Neuronal stem cell (in vitro differentiated cells): ENCODE data around the gene BIVM.
A peak's percentile ranks its signal among the peaks of the same experiment; 100 is the strongest.

Source experiments
- DNase-seq: peaks from one replicate; pipeline ENCODE4 v3.0.0-alpha.2; 2013; ENCODE audit warnings: low spot score
- H2AFZ ChIP-seq: one replicate; pipeline ENCODE4 v1.6.1; 2013; ENCODE audit warnings: mild to moderate bottlenecking, low read length, inconsistent platforms
- H2AK5ac ChIP-seq: 2 replicates; pipeline ENCODE4 v1.6.1; 2013; ENCODE audit warnings: low read depth, mild to moderate bottlenecking, inconsistent platforms, low read length, moderate library complexity, mixed read lengths
- H2BK120ac ChIP-seq: 2 replicates; pipeline ENCODE4 v1.6.1; 2013; ENCODE audit warnings: low read depth, mild to moderate bottlenecking, inconsistent platforms, low read length, moderate library complexity, mixed read lengths
- H2BK12ac ChIP-seq: one replicate; pipeline ENCODE4 v1.6.1; 2013; ENCODE audit warnings: low read length, inconsistent platforms
- H2BK15ac ChIP-seq: 2 replicates; pipeline ENCODE4 v1.6.1; 2013; ENCODE audit warnings: mild to moderate bottlenecking, low read length, inconsistent platforms, mixed read lengths
- H2BK5ac ChIP-seq: one replicate; pipeline ENCODE4 v1.6.1; 2013; ENCODE audit warnings: inconsistent platforms, mild to moderate bottlenecking, low read length, moderate library complexity
- H3K14ac ChIP-seq: one replicate; pipeline ENCODE4 v1.6.1; 2013; ENCODE audit warnings: low read length, inconsistent platforms
- H3K18ac ChIP-seq: 2 replicates; pipeline ENCODE4 v1.6.1; 2013; ENCODE audit warnings: low read length, inconsistent platforms
- H3K23ac ChIP-seq: 2 replicates; pipeline ENCODE4 v1.6.1; 2013; ENCODE audit warnings: low read depth, mild to moderate bottlenecking, mixed read lengths, low read length, inconsistent platforms; ENCODE audit not compliant: poor library complexity
- H3K27ac ChIP-seq: replicated peaks from 3 replicates; pipeline ENCODE4 v1.5.1; 2013; ENCODE audit warnings: low read length, inconsistent platforms
- H3K27me3 ChIP-seq, 3 experiments: 2 replicates each; pipeline ENCODE4 v1.6.1; 2013; ENCODE audit warnings: low read length in 3 of 3, mild to moderate bottlenecking in 2 of 3, inconsistent platforms in 1 of 3, low read depth in 1 of 3, mixed read lengths in 1 of 3, moderate library complexity in 1 of 3; ENCODE audit not compliant: control insufficient read depth in 3 of 3, insufficient read depth in 3 of 3
- H3K36me3 ChIP-seq, 2 donors: replicated peaks in 1 of 2; 2 replicates each; pipeline ENCODE4 v1.6.1; 2013; ENCODE audit warnings: low read length in 2 of 2; ENCODE audit not compliant: control insufficient read depth in 2 of 2, insufficient read depth in 2 of 2
- H3K4ac ChIP-seq: 2 replicates; pipeline ENCODE4 v1.6.1; 2013; ENCODE audit warnings: inconsistent platforms, mild to moderate bottlenecking, low read length, moderate library complexity
- H3K4me1 ChIP-seq, 2 donors: 1 replicate in 1 of 2; 2 replicates in 1 of 2; pipeline ENCODE4 v1.6.1; 2013; ENCODE audit warnings: low read length in 2 of 2, low read depth in 1 of 2; ENCODE audit not compliant: control insufficient read depth in 2 of 2, insufficient read depth in 1 of 2
- H3K4me2 ChIP-seq: one replicate; pipeline ENCODE4 v1.6.1; 2013; ENCODE audit warnings: mild to moderate bottlenecking, low read length, inconsistent platforms; ENCODE audit not compliant: insufficient read depth, poor library complexity, severe bottlenecking
- H3K4me3 ChIP-seq, 2 donors: 2 replicates each; pipeline ENCODE4 v1.5.1; 2013; ENCODE audit warnings: low read length in 2 of 2, mild to moderate bottlenecking in 2 of 2, inconsistent platforms in 1 of 2, moderate library complexity in 1 of 2
- H3K79me1 ChIP-seq: one replicate; pipeline ENCODE4 v1.6.1; 2013; ENCODE audit warnings: low read depth, mild to moderate bottlenecking, inconsistent platforms, low read length, moderate library complexity
- H3K9ac ChIP-seq: one replicate; pipeline ENCODE4 v1.6.1; 2013; ENCODE audit warnings: mild to moderate bottlenecking, low read depth, low read length, inconsistent platforms; ENCODE audit not compliant: poor library complexity
- H3K9me3 ChIP-seq, 2 donors: replicated peaks in 1 of 2; 2 replicates each; pipeline versions ENCODE3 to v1.6.1; 2013; ENCODE audit warnings: low read length in 2 of 2, mild to moderate bottlenecking in 2 of 2, inconsistent platforms in 1 of 2, low read depth in 1 of 2, mixed read lengths in 1 of 2, moderate library complexity in 1 of 2; ENCODE audit not compliant: control insufficient read depth in 2 of 2, insufficient read depth in 1 of 2
- H4K8ac ChIP-seq: one replicate; pipeline ENCODE4 v1.6.1; 2013; ENCODE audit warnings: low read depth, mild to moderate bottlenecking, inconsistent platforms, low read length, moderate library complexity
- H4K91ac ChIP-seq: one replicate; pipeline ENCODE4 v1.6.1; 2013; ENCODE audit warnings: low read length, low read depth, mild to moderate bottlenecking, inconsistent platforms; ENCODE audit not compliant: poor library complexity
- WGBS, 2 donors: extraction: QIAGEN DNeasy Blood & Tissue Kit; methylation state at CpG; one replicate each; pipeline ENCODE4 v1.1.7; 2013; ENCODE audit warnings: missing lambda C conversion rate in 2 of 2, mixed read lengths in 1 of 2; ENCODE audit not compliant: insufficient read length in 2 of 2, insufficient replicate concordance in 1 of 2; ENCODE audit errors: extremely low coverage in 2 of 2; 5-methylcytosine and 5-hydroxymethylcytosine counted together

The BIVM gene

GRCh38 chr13:102788683-102789082 lies 10.2 kb upstream of the BIVM start:
- no peak overlapping the region for H3K4ac ChIP-seq
- H3K9me3 ChIP-seq: no peaks in the 10 kb centered on the region
- no peak overlapping the region for H4K8ac ChIP-seq
- no peak for DNase-seq
- no peak overlapping the region for H2AK5ac ChIP-seq
- no peaks in the 10 kb centered on the region for H3K79me1 ChIP-seq
- no peak overlapping the region for H3K27ac ChIP-seq
- no peaks in the 10 kb centered on the region for H3K27me3 ChIP-seq
- H2BK12ac ChIP-seq: no peak overlapping the region
- H2BK5ac ChIP-seq: no peak overlapping the region
- no peak overlapping the region for H3K18ac ChIP-seq
- H3K36me3 ChIP-seq: peaks cover 4 to 96% of the 10 kb centered on the region in 2 donors
- no peak overlapping the region for H4K91ac ChIP-seq
- H3K23ac ChIP-seq: no peak overlapping the region
- no peak overlapping the region for H3K4me2 ChIP-seq
- no peak overlapping the region for H2AFZ ChIP-seq
- no peak overlapping the region for H2BK15ac ChIP-seq
- no CpG with 5 or more reads among the region's 8 CpGs for WGBS, 2 donors
- no peaks in the 10 kb centered on the region for H3K4me1 ChIP-seq
- no peak overlapping the region for H3K4me3 ChIP-seq
- no peak overlapping the region for H2BK120ac ChIP-seq
- H3K9ac ChIP-seq: no peak overlapping the region
- H3K14ac ChIP-seq: no peak overlapping the region

- Histone ChIP-seq H2BK120ac (no peak overlapping the region), H3K14ac (no peak overlapping the region), H4K8ac (no peak overlapping the region), H2BK5ac (no peak overlapping the region), H3K23ac (no peak overlapping the region), H2BK15ac (no peak overlapping the region), H3K9me3 (no peaks in the 10 kb centered on the region), H3K4me1 (no peaks in the 10 kb centered on the region), H3K4me2 (no peak overlapping the region), H3K9ac (no peak overlapping the region), H2BK12ac (no peak overlapping the region), H3K4me3 (no peak overlapping the region), H3K18ac (no peak overlapping the region), H4K91ac (no peak overlapping the region), H3K36me3 (peaks cover 0 to 90% of the 10 kb centered on the region in 2 donors), H2AK5ac (no peak overlapping the region), H3K27me3 (peaks cover 0 to 2% (median 0%) of the 10 kb centered on the region in 3 experiments), H3K27ac (no peak overlapping the region), H2AFZ (no peak overlapping the region), H3K4ac (no peak overlapping the region), H3K79me1 (no peaks in the 10 kb centered on the region)
- WGBS, 2 donors: no CpG with 5 or more reads among the region's 1 CpG
- no peak for DNase-seq
Measured at GRCh38 chr13:102792396-102792795, 6.5 kb upstream of the BIVM start.

- no peak overlapping the region for H3K9ac ChIP-seq
- DNase-seq: no peak
- no CpG with 5 or more reads among the region's 9 CpGs for WGBS, 2 donors
- no peak overlapping the region for H2BK5ac ChIP-seq
- H3K14ac ChIP-seq: no peak overlapping the region
- H2BK12ac ChIP-seq: no peak overlapping the region
- no peak overlapping the region for H2BK120ac ChIP-seq
- H3K23ac ChIP-seq: no peak overlapping the region
- no peak overlapping the region for H4K8ac ChIP-seq
- no peaks in the 10 kb centered on the region for H3K9me3 ChIP-seq
- H3K4me1 ChIP-seq: no peaks in the 10 kb centered on the region
- H4K91ac ChIP-seq: no peak overlapping the region
- H2BK15ac ChIP-seq: no peak overlapping the region
- H3K4me3 ChIP-seq: no peak overlapping the region
- H3K36me3 ChIP-seq: peaks cover 0 to 77% of the 10 kb centered on the region in 2 donors
- peaks cover 0 to 6% (median 0%) of the 10 kb centered on the region in 3 experiments for H3K27me3 ChIP-seq
- no peak overlapping the region for H2AFZ ChIP-seq
- no peaks in the 10 kb centered on the region for H3K79me1 ChIP-seq
- no peak overlapping the region for H2AK5ac ChIP-seq
- no peak overlapping the region for H3K27ac ChIP-seq
- no peak overlapping the region for H3K18ac ChIP-seq
- no peak overlapping the region for H3K4ac ChIP-seq
- no peak overlapping the region for H3K4me2 ChIP-seq
Measured at GRCh38 chr13:102793611-102794355, 5.1 kb upstream of the BIVM start.

- H3K27me3 ChIP-seq: peaks cover 0 to 19% (median 4%) of the 10 kb centered on the region in 3 experiments
- no peak overlapping the region for H2BK120ac ChIP-seq
- H3K4ac ChIP-seq: no peak overlapping the region
- H4K91ac ChIP-seq: no peak overlapping the region
- peaks cover 0 to 5% of the 10 kb centered on the region in 2 donors for H3K4me1 ChIP-seq
- H3K18ac ChIP-seq: peak overlapping the region; percentile 92
- no peak overlapping the region for H3K27ac ChIP-seq
- H3K4me2 ChIP-seq: peak overlapping the region; percentile 94
- H3K9me3 ChIP-seq: no peaks in the 10 kb centered on the region
- H2BK15ac ChIP-seq: no peak overlapping the region
- no CpG with 5 or more reads among the region's 69 CpGs for WGBS, 2 donors
- no peak overlapping the region for H3K14ac ChIP-seq
- peak overlapping the region; percentile 89 to 92 for H3K4me3 ChIP-seq
- no peak overlapping the region for H2BK12ac ChIP-seq
- peak overlapping the region; percentile 88 for H3K9ac ChIP-seq
- H3K79me1 ChIP-seq: no peaks in the 10 kb centered on the region
- no peak overlapping the region for H4K8ac ChIP-seq
- no peak overlapping the region for H2BK5ac ChIP-seq
- H3K23ac ChIP-seq: peak overlapping the region; percentile 73
- H2AK5ac ChIP-seq: peak overlapping the region; percentile 63
- H3K36me3 ChIP-seq: peaks cover 0 to 27% of the 10 kb centered on the region in 2 donors
- DNase-seq: peak; percentile 20
- peak overlapping the region; percentile 99 for H2AFZ ChIP-seq
Measured at GRCh38 chr13:102799426-102800144, 666 bp downstream of the BIVM start.
